Hepatocyte (in vitro differentiated cells): Measurements from ENCODE around the gene LRCH1.

ENCODE experiments used
- CTCF ChIP-seq: fragments of 200-600 bp; sonication (generic); IDR thresholded peaks from 2 replicates; pipeline ENCODE4 v1.5.1; 2016; ENCODE audit warnings: antibody characterized with exemption, mild to moderate bottlenecking; ENCODE audit not compliant: poor library complexity
- EZH2 ChIP-seq: fragments of 200-600 bp; sonication (generic); IDR thresholded peaks from 2 replicates; pipeline ENCODE4 v1.6.1; 2016; ENCODE audit warnings: antibody characterized with exemption, mild to moderate bottlenecking, borderline replicate concordance

- TF ChIP-seq CTCF (no peak), EZH2 (no peak)
Observed at GRCh38 chr13:46582190-46582589, 29.2 kb downstream of the LRCH1 start.
